Measurements from ENCODE around the gene CNEP1R1.

GRCh38 chr16:50023641-50024040 is 1.4 kb upstream of the CNEP1R1 start:
- TF ChIP-seq CTCF (IDR thresholded peaks at IDR 0.05) (no peak), POLR2A (IDR thresholded peaks at IDR 0.05) (no peak)
